Stimulated activated CD8-positive, alpha-beta memory T cell treated with anti-CD3 and anti-CD28 coated beads, Interleukin-15, amount 100 ng/mL, for 24 hours (primary cell): Measurements from ENCODE around the gene EIPR1.

Experiments used
- DNase-seq: peaks from one replicate; pipeline ENCODE4 v3.0.0-alpha.2; 2020; ENCODE audit warnings: low read depth

EIPR1 gene

GRCh38 chr2:3146772-3147650, 230.6 kb downstream of the EIPR1 start:
- no peak for DNase-seq

- no peak for DNase-seq
Measured at GRCh38 chr2:3146175-3146574, 231.4 kb downstream of the EIPR1 start.

- DNase-seq: no peak
Measured at GRCh38 chr2:3145471-3146021, 232.1 kb downstream of the EIPR1 start.

GRCh38 chr2:3144856-3145255, 232.8 kb downstream of the EIPR1 start:
- no peak for DNase-seq

GRCh38 chr2:3143602-3144001, 234.0 kb downstream of the EIPR1 start:
- DNase-seq: no peak

GRCh38 chr2:3142961-3143571, 234.6 kb downstream of the EIPR1 start:
- DNase-seq: no peak

GRCh38 chr2:3142210-3142609, 235.4 kb downstream of the EIPR1 start:
- DNase-seq: no peak

- DNase-seq: no peak
Measured at GRCh38 chr2:3141696-3142095, 235.9 kb downstream of the EIPR1 start.

- no peak for DNase-seq
Measured at GRCh38 chr2:3139906-3140305, 237.7 kb downstream of the EIPR1 start.
